Right lobe of liver (tissue), 4 donors: ENCODE data around the gene LRFN3.

Experiments
- CTCF ChIP-seq, 4 donors: fragments of 200-600 bp in 3 of 4; fragments of 450-650 bp in 1 of 4; IDR thresholded peaks; one replicate each; pipeline versions ENCODE4 v1.5.1 to v1.8.0; 2016 to 2022; ENCODE audit warnings: antibody characterized with exemption in 4 of 4, mild to moderate bottlenecking in 2 of 4
- POLR2A ChIP-seq: fragments of 450-650 bp; IDR thresholded peaks from one replicate; pipeline ENCODE4 v1.6.1; 2017; ENCODE audit warnings: antibody characterized with exemption, mild to moderate bottlenecking
- donor health status: DM: no; HTN: no; CAD: no.
- donor health status: DM: no; HTN: no; CAD: no.
- donor health status: DM: no; HTN: yes; CAD: no.

- TF ChIP-seq CTCF (IDR thresholded peaks at IDR 0.05): no peak
- no peak for TF ChIP-seq POLR2A
Observed at GRCh38 chr19:35986111-35986510, 49.9 kb downstream of the LRFN3 start.
